Measurements from ENCODE around the gene PARVA. TPM values are rescaled to one million over a fixed set of nuclear protein-coding genes. Genes with fewer than 3 reads are reported as not detected.

The PARVA gene
- polyA plus RNA-seq, 1 donor, result 75.8 TPM

DNA sequence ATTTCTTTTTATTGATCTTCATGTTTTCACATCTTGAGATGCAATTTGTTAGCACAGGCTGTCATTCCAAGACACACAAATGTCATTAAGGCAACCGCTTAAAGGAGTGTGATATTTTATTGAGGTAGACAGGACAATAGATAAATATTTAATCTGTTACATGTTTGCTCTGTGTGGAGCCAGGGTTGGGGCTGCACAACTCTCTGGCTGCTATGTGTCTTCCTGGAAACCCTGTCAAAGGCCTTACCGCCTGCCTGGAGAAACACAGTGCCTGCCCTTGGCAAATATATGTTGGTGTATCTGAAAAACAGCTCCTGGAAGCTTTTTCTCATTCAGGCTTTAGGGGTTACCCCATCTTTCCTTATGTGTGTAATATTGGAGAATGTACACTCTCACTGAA lies 157.2 kb downstream of the PARVA start:
- no peak for DNase-seq

DNA sequence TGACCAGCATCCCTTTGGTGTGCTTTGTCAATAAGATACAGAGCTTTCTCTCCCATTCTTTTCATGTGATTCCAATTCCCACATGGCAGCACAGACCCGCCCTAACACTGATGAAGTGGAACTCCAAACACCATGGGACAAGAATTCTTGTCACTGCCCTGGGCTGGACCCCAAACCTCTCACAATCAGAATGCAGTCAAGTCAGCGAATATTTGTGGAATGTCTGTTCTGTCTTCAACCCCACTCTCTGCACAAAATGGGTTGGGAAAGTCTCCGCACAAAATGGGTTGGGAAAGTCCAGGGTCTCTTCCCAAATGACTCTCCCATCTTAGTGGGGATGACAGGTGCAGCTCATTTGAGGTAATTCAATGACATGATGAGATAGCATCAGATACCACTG lies 157.9 kb downstream of the PARVA start:
- DNase-seq, result no peak

DNA sequence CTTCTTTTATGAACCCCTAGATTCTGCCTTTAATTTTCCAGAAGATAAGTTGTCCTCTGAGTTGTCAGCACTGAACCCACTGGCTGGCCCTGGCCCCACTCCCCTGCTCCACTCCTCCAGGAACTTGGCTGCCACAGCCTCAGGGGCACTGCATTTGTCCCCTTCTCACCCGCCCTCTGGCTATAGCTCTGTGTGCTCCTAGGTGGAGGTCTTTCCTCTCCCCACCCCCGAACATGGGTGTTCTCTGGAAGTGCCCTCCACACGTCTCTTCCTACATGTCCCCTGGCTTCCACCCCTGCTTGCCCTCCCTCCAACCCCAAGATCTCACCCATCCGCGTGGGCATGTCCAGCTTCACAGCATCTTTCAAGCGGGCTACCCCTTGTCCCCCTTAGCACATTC lies 159.2 kb downstream of the PARVA start:
- no peak for DNase-seq

DNA sequence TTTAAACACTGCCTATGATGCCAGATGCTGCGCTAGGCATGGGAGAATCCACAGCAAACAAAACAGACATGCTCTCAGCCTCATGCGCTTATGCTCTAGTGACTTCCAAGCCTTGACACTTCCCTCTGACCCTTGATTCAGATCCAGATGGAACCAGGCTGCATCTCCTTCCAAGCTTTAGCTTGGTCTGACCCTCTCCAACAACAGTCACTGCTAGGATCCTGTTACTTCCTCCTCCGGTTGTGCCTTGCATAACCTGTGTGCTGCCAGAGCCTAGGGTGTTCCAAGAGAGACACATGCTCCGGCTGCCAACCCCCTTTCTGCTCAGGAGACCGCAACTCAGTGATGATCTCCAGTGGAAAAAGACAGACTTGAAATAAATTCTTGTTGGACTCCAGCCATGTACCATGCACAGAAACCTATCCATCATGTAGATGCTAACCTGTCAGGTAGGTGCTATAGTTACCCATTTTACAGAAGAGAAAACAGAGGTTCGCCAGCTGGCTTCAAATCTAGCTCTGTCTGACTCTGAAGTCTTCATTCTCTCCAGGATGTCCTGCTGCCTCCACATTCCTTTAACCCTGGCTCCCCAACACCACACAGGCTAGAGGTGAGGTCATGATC lies 160.5 kb downstream of the PARVA start:
- DNase-seq, result no peak

DNA sequence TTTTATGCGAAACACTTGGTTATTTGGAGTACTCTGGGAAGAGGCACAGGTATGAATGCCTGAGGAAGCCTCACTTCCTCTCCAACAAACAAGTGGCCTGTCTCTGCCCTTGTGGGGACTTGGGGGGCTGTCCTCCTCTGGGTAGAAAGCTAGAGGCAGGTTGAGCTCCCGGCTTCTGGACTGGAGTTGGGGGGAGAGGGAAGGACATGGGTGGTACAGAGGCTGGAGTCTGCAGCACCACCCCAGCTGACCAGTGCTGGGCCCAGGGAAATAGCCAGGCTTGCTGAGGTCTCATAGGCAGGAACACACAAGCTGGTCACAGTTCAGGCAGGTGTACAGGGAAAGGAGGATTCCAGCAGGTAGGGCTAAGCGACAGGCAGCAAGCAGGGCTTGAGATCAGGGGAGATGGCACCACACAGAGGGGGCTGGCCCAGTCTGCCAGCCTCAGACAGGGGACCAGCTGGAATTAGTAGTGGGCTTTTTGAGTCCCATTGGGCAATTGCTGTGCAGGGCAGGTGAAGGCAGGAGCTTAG lies 161.6 kb downstream of the PARVA start:
- no peak for DNase-seq

DNA sequence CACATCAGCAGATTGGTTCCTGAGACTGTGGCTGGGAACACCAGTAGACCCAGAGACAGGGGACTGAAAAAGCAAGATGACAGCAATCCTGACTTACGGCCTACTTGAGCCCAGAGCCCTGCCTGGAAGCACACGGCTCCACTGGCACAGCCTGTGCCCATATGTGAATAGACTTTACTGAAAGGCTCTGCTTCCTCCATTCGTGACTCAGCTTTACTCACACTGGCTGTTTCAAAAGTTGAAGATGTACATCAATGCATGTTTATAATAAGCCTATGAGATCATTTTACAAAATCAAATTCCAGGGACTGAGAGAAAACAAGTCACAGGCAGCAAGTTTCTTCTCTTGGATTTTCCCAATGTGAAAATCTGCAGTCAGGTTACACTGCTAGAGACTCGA lies 162.2 kb downstream of the PARVA start:
- no peak for DNase-seq

DNA sequence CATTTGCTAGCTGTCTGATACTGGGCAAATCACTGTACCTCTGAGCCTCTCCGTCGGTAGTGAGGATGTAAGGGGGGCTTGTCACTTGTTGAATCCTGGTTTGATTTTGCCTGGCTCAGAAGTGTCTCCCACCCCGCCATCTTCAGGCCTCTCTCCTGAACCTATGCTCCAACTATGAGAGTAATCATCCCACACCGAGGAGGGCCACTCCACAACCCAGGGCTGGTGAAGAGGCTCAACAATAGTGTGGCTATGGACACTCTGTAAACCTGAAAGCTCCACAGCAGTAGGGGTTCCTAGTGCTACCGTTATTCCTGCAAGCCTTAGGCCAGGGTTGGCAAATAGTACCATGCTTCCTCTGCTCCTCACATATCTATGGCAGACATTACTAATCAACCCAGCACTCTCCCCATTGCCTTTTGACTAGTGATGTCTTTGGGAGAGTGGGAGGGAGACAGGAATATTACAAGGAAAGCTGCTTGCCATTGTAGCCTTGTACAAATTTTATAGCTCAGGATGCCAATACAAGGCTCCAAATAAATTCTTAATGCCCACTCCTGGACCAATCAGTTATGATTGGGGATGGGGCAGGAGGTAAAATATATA lies 162.8 kb downstream of the PARVA start:
- no peak for DNase-seq

DNA sequence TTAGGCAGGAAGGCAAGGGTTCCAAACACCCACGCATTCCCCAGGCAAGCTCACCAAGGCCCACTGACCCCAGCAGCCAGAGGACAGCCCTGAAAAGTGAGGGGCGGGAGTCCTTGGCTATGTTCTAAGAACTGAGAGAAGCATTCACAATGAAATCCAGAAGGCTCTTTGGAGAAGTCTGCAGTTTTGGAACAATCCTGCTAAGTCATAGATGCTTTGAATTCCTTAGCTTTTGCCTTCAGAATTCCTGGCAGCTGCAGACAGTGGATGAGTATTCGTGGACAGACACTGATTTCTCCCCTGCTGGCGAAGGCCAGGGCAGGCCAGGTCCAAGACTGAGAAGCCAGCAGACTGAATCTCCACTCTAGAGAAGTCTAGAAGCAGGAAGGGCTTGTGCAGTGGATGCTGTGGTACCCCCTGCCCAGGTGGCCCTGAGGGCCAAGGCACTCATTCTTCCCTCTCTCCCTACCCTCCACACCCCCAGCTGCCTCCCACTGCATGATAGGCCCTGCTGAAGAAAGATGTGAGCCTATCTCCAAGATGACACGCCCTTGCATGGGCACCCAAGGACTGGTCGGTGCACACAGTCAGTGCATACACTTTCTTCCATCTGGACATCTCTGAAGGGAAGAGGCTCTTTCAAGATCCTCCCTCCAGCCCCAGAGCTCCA lies 163.7 kb downstream of the PARVA start:
- peak; percentile 59 for DNase-seq

DNA sequence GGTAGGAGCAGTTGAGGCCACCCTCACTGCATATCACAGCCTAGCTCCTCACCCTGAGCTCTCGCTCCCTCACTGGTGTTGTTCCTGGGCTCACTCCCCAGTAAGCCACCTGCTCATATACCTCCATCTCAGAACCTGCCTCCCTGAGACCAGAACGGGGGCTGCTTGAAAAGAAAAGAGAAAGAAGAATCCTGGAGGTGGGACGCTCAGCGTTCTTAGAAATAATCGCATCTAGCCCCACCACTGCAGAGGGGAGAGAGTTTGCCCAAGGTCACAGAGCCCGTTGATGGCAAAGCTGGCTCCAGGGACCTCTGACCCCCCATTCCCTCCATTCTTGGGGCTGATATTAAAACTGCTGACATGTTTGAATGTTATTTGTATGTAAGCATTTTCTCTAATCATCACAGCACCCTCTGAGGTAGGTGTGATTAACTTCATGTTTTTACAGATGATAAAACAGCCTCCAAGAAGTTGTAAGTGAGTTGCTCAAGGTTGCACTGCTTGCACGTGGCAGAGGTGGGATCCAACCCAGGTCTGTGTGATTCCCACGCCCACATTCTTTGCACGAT lies 164.3 kb downstream of the PARVA start:
- no peak for DNase-seq

DNA sequence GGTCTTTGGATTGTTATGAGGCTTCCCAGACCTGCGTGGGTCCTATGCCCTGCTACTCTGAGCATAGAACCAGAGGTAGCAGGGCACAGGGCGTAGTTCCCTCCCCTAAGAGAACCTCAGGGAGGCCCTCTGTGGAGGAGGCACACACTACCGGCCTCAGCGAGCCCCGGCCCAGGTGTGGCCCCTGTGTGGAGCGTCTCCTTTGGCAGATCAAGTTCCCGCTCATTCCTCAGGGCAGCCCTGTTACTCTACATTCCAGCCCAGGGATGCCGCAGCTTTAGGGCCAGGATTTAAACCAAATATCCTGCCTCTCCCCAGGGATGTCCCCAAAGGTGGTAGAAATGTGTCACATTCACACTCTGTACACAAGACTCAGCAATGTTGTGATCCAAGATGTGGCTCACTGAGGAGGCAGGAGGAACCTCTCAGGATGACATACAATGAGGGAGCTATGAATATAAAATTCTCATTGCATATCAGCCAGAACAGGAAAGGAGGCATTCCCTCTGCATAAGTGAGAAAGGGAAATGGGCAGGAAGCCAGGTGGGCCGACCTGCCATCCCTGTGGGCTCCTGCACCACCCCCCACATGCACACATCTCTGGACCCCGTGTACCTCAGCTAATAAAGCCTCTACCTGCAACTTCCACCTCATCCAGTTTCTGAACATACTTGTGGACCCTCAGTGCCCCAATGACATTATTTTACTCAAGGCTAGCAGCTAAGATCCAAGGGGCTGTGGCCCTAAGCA lies 165.0 kb downstream of the PARVA start:
- DNase-seq, result no peak

DNA sequence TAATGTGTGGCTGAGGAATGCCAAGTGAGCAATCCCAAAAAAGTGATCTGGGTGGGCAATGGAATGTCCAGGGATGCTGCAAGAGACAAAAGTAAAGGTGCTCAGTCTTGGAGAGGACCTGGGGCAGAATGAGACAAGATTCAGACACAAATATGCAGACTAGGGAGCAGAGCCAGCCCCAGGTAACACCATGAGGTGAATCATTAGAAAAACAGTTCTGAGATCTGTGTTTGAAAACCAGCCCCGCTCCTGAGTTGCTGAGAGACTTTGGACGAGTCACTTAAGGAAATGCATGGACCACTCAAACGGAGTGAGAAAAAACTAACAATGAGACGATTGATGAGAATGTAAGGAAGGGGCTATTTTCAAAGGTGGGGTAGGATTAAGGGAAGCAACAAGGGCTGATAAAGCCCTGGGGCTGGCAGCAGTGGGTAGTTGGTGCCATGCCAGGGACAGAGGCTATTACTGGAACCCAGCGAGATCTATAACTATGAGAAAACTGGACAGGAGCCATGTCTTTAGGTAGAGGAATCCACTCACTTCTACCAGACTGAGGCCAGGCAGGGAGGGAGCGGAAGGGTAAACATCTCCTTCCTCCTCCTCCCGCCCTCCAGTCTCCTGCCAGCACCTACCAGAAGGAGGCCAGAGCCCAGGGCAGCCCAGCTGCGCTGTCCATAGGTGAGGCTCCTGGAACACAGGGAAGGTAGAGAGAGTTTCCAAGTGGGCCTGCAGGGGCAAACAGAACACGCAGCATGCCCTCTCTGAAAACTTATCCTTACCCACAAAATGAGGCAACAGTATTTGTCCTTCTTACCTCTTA lies 166.4 kb downstream of the PARVA start:
- DNase-seq, result no peak

DNA sequence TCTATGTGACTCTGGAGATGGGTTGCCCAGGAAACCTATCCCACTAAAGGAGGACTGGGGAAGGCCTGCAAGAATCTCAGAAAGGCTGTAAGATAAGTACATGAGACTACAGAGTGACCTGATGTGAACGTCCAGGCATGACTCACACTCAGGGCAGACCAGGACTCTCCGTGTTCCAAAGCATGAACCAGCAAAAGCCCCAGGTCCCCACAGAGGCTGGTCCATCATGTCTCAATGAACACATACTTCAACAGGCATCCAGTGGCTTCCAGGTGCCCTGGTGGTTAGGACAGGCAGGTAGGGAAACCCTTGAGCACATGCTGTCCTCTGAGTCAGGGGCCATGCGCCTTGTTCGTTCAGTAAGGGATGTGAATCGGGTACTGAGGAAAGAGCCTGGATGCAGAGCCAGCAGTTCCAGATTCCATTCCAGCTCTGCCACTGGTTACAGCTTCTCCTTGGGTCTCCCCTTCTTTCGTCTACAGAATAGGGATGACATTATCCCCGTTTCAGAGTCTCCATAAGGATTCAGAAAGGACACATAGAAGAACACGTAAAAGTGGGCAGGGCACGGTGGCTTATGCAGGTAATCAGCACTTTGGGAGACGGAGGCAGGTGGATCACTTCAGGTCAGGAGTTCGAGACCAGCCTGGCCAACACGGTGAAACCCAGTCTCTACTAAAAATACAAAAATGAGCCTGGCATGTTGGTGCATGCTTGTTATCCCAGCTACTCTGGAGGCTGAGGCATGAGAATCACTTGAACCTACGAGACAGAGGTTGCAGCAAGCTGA lies 167.8 kb downstream of the PARVA start:
- DNase-seq, result no peak

DNA sequence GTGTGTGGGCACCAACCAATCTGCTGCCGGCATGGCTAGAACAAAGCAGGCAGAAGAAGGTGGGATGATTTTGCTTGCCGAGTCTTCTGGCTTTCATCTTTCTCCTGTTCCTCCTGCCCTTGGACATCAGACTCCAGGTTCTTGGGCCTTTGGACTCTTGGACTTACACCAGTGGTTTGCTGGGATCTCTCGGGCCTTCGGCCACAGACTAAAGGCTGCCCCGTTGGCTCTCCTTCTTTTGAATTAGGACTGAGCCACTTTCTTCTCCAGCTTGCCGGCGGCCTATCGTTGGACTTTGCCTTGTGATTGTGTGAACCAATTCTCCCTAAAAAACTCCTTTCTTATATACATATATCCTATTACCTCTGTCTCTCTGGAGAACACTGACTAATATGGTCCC lies 168.8 kb downstream of the PARVA start:
- DNase-seq, result no peak

DNA sequence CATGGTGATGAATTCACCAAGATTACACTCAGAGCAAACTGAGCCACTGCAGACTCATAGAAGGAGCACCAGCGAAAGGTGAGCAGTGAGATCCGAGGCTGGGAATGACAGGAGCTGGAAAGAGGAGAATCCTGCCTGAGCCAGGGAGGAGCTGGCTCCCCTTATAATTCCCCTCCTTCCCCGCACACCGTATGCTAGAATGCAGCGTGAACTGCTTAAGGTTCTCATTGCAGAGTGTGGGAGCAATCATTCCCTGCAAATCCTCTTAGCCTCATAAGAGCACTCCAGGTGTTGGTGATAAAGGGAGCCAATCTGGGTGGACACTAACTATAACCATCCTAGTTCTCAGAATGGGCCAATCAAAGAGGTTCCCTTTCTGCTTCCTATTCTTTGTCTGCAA lies 169.3 kb downstream of the PARVA start:
- DNase-seq, result no peak

DNA sequence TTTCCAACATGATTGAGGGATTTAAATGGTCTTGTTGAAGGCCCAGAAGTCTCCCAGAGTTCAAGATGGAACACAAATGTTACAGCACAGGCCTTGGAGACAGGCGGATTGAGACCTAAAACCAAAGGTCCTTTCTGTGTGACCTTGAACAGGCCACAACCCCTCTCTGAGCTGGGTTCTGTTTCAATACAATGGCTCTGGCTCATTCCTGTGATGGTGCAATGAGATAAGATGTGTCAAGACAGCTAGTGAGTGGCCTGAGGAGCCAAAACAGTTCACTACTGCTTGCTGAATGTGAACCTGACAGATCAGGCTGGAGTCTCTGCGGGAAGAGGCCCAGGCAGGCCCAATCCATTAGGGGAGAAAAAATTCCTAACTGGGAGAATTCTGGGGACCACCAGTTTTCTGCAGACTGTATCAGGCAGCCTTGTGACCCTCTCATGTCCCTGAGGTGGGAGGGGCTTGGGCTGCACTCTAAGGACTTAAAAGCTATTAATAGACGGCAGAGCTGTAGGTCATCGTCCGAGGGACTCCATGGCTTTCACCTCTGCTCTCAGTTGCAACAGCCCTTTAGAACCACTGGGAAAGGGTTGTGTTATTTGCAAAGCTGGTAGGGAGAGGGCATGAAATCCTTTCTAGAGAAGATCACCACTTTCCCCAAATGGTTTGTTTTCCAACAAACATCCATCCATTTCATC lies 170.7 kb downstream of the PARVA start:
- no peak for DNase-seq

DNA sequence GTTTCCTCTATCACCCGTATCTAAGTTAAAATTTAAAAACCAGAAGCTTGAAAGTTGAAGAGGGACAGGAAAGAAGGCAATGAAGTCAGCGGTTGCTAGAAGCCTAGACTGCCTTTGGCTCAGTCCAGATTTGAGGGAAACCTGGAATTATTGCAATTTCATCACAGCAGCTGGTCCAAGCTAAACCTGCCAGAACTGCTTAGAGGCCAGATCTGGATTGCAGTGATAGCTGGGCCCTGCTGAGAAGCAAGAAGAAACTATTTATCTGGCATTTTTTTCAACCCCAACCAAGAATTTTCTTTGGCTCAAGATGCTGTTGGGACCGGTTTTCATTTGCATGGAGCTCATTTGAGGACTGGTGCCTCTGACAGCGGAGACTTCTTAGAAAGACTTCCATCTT lies 175.3 kb downstream of the PARVA start:
- peak; percentile 80 for DNase-seq

DNA sequence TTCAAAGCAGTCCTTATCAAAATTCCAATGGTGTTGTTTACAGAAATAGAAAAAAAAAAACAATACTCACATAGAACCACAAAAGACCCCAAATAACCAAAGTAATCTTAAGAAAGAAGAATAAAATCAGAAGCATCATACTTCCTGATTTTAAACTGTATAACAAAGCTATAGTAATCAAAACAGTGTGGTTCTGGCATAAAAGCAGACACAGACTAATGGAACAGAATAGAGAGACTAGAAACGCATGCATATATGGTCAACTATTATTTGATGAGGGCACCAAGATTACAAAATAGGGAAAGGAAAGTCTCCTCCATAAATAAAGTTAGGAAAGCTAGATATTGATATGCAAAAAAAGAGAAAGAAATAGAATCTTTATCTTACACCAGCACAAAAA lies 176.8 kb downstream of the PARVA start:
- no peak for DNase-seq

DNA sequence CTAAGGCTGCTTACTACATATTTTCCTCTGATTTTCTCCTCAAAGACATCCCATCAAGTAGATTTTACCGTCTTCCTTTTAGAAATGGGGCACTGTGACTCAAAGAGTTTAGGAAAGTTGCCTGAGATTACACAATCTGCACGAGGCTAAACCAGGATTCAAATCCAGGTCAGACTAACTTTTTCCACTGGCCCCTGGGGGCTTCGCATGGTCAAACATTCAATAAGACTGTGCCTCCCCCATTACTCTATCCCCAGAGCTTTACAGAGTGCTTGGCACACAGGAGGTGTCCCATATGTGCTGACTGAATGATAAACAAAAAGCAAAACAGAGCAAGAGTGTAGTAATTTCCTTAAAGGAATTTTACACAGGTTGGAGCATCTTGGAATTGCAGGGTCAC lies 178.8 kb downstream of the PARVA start:
- DNase-seq, result peak; percentile 39

DNA sequence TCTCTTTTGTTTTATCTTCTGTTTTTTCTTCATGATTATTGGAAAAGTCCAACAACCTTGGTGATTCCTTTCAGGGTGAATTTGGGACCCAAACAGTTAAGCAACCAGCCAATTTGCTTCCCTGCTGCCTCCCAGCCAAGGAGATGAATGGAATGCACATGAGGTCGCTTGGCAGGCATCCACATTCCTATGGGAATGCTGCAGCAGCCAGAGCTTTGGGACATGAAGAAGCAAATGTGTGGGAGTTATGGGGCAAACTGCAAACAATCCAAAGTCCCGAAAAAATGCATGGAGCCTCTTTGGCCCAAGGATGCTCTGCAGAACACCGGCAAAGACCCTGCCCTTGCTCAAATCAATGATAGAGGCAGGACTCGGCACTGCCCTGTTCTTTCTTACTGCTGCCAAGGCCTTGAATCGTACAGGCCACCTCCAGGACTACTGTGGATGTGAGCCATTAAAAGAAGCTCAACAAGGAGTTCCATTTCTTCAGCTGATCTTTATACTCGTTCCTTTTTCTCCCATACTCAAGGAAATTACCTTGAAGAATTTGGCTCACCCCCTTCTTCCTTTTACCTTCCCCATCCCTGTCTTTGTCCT lies 179.5 kb downstream of the PARVA start:
- DNase-seq, result peak; percentile 72

DNA sequence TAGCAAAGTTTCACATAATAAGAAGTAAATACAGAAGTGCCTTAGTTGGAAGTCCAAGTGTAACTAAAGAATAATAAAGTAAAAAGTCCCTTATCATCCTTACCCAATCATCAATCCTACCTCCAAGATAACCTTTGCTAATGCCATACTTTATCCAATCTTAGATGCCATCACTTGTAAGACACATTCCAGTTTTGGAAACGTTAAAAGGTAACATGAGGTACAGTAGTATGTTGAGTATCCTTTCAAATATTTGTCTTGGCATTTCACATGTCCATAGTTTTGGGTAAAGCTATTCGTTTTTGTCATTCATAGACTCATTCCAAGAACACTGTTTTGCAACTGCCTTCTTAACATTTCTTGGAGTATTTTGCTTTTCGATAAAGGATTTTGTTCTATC lies 181.6 kb downstream of the PARVA start:
- no peak for DNase-seq

All from hindlimb muscle (tissue), 1 donor.